NCI-H1105 treated with DMSO at 0.1 percent for 48 hours (cell line): ENCODE measurements around the gene PSMA6.
A peak's percentile ranks its signal among the peaks of the same experiment; 100 is the strongest.
"Not testable (repeated sequence)": the region's sequence is repeated elsewhere in the genome, so short reads cannot be mapped to it uniquely, and the experiment has no call there.

Experiments used
- DNase-seq: peaks from one replicate; lab custom pipeline; 2025; lab: John Stamatoyannopoulos, UW

Gene PSMA6

GRCh38 chr14:35292051-35292769 lies at the start of gene PSMA6:
Gene PSMA6, plus strand, starts transcription at chr14:35292382. Its CDS starts 95 bp downstream, at chr14:35292477.
- peak; percentile 99 for DNase-seq

DNA sequence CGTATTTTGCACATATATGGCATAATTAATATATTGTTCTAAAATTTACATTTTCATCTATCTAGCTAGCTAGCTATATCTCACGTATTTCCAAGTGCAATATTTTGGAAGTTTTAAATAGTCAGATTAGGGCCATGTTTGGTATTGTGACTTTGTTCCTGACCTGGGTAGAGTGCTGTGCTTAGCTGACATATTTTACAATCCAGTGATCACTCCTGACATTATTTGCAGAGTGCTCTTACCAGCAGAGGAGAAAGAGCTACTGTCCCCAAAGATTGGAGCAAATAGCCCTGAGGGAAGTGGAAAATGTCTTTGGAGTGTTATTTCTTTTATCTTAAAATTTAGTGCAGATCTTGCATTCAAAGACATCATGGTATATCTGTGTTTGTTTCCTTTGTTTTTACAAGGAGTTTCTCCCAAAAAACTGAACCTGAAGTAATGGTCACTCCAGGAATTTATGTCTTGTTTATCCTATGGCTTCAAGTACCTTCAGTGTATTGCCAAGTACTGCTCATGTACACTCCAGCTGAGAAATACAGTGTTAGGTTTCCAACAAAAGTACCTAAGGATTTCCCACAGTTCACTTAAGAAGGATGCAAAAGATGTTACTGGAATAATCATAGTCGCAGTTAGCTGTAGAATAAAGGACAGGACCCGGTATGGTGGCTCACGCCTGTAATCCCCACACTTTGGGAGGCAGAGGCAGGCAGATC lies 49.4 kb upstream of the PSMA6 start:
- no peak for DNase-seq

- DNase-seq: no peak
These were observed 48.2 kb upstream of the PSMA6 start for GRCh38 chr14:35243956-35244355.

DNA sequence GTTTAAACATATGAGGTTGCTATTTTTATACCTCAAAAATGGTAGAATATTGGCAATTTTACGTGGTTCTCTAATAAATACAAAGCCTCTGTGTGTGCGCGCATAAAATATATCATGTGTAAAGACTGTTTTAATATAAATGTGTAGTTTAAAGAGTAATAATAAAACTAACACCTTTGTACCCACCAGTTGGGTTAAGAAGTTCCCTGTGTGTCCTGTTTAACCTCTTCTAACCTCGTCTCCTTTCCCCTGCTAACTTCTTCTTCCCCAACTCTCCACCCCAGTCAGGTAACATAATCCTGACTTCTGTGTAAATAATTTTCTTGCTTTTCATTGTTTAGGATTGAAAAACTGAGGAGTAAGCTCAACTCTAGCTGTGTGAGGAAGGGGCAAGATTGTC lies 47.6 kb upstream of the PSMA6 start:
- DNase-seq: no peak

GRCh38 chr14:35245051-35245450 lies 47.1 kb upstream of the PSMA6 start:
- no peak for DNase-seq

- no peak for DNase-seq
These were observed 44.3 kb upstream of the PSMA6 start for GRCh38 chr14:35247777-35248475.

DNA sequence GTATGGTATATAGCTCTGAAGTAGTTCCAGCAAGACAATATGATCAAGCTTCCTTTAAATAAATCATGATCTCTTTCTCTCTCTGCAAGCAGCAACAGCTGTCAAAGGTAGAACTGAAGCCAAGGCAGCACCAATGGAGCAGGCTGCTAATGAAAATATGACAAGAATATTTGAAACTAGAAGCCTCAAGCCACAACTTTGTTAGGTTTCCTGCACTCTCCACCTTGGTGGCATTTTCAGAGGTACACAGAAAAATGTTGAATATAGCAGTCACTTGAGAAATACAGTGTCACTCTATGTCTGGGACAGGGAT lies 43.8 kb upstream of the PSMA6 start:
- DNase-seq: no peak

DNA sequence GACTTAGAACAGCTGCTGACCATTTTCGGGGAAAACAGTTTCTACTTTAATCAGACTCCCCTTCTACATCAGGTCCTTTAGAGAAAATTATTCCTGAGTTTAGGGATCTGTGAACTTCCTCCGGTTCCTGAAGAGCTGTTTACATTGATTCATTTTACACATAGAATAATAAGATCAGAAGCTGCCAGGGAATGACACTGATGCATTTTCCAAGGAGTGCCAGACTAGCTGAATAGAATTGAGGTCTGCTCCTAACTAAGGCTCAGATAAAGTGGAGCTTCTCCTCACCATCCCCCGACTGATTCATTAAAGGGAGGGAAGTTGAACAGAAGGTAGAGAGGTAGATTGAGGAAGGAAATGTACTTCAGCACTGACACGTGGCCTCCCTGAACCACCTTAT lies 41.9 kb upstream of the PSMA6 start:
- no peak for DNase-seq

- DNase-seq: no peak
These were observed 39.7 kb upstream of the PSMA6 start for GRCh38 chr14:35252451-35252868.

- not testable (repeated sequence) for DNase-seq
These were observed 39.1 kb upstream of the PSMA6 start for GRCh38 chr14:35253056-35253455.

DNA sequence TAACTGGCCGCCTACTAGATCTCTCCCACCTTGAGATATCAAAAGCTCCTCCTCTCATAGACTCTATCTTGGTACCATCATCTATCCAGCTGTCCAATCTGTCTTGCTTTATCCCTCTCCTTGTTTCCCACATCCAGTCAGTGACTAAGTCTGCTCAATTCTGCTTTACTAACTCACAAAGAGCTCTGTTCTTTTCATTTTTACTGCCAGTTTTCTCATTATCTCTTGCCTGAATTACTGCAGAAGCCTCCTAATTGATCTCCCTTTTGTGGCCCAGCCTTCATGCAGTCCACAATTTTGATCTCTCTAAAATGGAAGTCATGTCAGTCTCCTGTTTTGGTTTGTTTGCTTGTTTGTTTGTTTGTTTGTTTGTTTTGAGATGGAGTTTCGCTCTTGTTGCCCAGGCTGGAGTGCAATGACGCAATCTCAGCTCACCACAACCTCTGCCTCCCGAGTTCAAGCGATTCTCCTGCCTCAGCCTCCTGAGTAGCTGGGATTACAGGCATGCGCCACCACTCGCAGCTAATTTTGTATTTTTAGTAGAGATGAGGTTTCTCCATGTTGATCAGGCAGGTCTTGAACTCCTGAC lies 38.1 kb upstream of the PSMA6 start:
- DNase-seq: not testable (repeated sequence)

DNA sequence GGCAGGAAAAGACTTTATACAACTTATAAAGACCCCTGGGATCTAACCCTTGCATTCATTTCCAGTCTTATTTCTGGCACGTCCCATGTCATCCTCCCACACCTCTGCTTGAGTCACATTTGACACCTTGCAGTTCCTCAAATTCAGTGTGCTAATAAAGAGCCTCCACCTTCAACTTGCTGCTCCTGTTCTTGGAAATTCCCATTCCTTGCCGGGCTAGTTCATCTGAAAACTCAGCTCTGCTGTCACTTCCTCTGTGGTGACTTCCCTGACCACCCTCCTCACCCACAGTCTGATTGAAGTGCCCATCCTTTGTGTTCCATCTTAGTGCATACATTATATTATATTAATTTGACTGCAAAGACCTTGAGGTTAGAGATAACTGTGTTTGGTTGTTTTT lies 37.4 kb upstream of the PSMA6 start:
- no peak for DNase-seq

DNA sequence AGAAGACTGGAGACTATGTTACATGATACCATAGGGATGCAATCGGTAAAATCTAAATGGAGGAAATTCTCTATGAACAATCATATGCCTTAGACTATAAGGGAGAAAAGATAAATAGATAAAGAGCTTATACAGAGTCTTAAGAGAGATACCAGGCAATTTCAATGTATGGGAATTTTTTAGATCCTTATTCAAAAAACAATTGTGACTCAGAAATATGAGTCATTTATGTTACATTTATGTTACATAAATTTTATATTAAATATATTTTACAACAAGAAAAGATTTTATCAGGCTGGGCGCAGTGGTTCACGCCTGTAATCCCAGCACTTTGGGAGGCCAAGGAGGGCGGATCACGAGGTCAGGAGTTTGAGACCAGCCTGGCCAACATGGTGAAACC lies 36.5 kb upstream of the PSMA6 start:
- DNase-seq: no peak

GRCh38 chr14:35257809-35258208 lies 34.4 kb upstream of the PSMA6 start:
- no peak for DNase-seq

DNA sequence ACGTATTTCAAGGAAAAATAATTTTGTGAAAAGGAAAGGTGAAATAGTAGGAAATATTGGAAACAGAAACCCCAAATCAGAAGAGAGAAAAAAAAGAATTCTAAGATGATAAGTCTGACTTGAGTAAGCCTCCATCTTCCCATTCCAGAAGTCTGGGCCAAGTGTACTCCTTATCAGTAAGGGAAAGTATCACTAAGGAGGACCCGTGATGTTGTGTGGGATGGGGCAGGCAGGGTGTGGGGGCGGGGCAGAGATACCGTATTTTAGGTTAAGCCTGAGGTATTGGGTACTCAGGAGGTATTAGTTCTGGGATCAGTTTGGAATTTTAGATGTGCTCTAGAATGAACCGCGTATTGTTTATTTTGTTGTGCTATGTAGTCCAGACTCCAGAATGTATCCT lies 33.8 kb upstream of the PSMA6 start:
- DNase-seq: no peak

- no peak for DNase-seq
These were observed 30.4 kb upstream of the PSMA6 start for GRCh38 chr14:35261774-35262173.

DNA sequence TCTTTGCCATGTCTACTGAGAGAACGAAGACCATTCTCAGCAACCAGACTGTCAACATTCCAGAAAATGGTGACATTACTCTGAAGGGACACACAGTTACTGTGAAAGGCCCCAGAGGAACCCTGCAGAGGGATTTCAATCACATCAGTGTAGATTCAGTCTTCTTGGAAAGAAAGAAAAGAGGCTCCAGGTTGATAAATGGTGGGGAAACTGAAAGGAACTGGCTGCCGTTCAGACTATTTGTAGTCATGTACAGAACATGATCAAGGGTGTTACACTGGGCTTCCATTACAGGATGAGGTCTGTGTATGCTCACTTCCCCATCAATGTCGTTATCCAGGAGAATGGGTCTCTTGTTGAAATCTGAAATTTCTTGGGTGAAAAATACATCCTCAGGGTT lies 29.7 kb upstream of the PSMA6 start:
- no peak for DNase-seq

- DNase-seq: no peak
These were observed 23.2 kb upstream of the PSMA6 start for GRCh38 chr14:35268946-35269345.

GRCh38 chr14:35274805-35275204 lies 17.4 kb upstream of the PSMA6 start:
- DNase-seq: no peak

- DNase-seq: peak; percentile 19
These were observed 15.0 kb upstream of the PSMA6 start for GRCh38 chr14:35277179-35277578.

DNA sequence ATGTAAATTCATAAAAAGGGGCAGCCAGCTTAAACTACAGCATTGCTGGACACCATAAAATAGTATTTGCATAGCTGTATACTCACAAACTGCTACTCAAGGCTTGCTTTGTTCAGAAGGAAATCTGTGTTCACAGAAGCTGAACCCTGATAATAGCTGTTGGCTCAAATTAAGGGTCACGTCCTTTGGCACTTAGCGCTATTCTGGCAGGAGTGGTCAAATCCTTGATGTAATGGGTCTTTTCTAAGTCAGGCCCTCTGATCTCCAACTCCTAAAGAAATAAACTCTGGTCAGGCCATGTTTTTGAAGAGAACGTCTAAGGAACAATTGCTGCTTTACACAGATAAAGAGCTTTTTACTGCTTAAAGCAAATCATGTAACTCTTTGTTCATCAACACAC lies 12.8 kb upstream of the PSMA6 start:
- DNase-seq: no peak

GRCh38 chr14:35281341-35281740 lies 10.8 kb upstream of the PSMA6 start:
- no peak for DNase-seq

- no peak for DNase-seq
These were observed 7.7 kb upstream of the PSMA6 start for GRCh38 chr14:35284506-35284905.
